GM18508 (cell line): ENCODE results near the gene JAZF1.
"Not testable (repeated sequence)": the region's sequence is repeated elsewhere in the genome, so short reads cannot be mapped to it uniquely, and the experiment has no call there.

Experiments
- ATAC-seq: cut with Tn5 transposase; IDR thresholded peaks from one replicate; pipeline ENCODE4 v1.9.1; 2021; ENCODE audit warnings: moderate number of reproducible peaks; ENCODE audit not compliant: insufficient read depth, unreplicated experiment

Gene JAZF1

DNA sequence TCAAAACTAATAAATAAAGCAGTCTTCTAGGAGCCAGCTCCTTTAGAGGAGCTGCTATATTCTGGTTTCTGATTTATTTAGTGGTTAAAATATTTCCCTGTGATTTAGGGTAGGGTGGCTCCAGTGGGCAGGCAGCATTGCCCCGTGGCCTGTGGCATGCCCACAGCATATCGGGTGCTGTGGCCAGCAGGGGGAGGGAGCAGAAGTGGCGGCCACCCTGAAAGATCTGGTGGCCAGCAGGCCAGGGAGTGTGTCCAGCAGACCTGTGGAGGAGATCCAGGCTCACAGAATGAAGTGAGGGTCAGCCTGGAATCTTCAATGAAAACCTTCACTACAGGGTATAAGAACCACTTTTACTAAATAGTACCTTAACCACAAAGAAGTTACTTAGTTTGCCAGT is 251.5 kb downstream of the JAZF1 start:
- no peak for ATAC-seq

DNA sequence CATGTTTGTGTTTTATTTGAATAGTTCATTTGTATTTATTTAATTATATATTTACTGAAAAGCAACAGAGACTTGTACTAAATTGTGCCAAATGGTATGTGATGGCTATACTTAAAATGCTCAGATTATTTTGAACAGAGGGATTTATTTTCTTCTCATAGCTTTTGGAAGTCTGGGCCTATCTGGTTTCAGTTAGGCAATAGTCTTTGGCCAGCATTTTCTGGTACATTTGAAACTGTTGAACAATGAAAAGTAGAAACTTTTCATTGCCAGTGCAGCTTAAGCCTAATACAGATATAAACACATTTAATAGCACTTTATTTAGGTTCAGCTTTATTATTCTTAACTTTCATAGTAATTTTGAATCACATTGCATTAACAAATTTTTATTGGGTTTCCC is 252.6 kb downstream of the JAZF1 start:
- no peak for ATAC-seq

DNA sequence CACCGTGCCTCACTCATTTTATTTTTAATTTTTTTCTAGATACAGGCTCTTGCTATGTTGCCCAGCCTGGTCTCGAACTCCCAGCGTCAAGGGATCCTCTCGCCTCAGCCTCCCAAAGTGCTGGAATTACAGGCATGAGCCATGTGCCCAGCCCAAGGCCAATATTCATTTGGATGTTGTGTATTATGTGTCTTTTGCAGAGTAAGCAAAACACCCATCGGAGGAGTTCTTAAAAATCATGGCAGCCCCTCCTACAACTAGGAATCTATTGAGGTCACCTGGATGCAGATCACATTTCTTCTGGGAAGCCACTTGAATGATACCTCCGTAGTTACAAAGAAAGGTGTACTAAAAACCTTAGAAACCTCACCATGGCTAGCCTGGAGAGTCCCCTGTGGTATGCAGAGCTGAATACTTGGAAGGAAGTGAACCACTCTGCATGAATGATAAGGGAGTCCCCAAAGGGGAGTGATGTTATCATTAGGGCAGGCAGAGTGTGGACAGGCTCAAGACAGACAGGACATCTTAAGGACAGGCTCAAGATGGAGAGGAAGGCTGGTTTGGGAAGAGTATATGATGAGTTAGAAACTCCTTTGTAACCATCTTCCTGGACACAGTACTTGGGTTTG is 254.9 kb downstream of the JAZF1 start:
- no peak for ATAC-seq

DNA sequence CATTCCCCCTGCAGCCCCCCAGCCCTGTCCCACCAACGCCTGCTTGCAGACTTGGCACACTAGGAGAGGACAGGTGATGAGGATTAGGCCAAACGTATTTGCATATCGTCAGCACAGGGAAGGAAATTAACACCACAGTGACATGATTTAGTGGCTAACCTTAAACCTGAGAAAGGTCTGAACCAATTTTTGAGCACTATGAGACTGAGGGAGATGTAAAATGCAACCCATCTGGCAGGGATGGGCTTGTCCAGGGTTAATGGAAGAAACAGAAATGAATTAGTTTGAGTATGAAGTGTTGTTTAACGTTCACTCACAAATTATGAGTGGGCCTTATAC is 257.0 kb downstream of the JAZF1 start:
- ATAC-seq: no peak

DNA sequence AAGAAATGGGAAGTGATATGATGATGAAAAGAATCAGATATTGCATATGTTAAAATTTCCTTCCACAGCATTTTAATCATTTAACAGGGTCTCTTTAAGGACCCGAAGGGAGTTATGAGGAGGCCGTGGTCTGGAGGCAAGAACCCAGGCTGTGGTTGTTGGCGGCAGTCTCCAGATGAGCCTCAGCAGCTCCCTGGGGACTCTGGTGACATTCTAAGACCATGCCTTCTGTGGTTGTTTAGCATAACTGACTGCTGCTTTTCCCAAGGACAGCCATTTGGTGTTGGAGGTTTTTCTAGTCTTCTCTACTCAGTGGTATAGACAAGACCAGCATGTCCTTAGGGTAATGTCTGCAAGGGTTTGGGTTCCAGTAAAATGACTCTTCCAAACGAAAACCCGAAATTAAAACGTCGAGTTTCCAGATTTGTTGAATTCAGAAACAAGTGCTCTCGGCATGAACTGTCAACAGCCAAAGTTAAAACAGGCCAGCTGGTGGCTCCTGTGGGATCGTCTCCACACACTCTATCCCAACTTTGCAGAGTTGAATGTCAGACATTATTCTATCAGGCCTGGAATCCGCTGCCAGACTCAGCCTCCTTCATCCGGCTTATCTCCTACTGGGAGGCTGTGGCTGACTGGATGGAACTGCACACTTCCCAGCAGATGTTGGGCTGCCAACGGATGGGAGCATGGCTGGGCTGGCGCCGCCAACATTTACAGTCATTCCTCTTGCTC is 257.5 kb downstream of the JAZF1 start:
- no peak for ATAC-seq

DNA sequence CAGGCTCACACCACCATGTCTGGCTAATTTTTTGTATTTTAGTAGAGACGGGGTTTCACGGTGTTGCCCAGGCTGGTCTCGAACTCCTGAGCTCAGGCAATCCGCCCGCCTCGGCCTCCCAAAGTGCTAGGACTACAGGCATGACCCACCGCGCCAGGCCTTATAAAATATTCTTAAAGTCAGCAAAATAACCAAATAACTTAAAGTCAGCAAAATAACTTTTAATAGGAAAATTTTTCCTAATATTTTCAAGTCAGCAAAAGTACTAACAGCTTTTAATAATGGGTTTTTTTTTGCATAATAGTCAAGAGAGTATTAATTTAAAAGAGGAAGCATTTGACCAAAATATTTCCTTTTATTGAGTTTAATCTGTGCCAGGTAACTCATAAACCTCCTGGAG is 258.2 kb downstream of the JAZF1 start:
- ATAC-seq: not testable (repeated sequence)

DNA sequence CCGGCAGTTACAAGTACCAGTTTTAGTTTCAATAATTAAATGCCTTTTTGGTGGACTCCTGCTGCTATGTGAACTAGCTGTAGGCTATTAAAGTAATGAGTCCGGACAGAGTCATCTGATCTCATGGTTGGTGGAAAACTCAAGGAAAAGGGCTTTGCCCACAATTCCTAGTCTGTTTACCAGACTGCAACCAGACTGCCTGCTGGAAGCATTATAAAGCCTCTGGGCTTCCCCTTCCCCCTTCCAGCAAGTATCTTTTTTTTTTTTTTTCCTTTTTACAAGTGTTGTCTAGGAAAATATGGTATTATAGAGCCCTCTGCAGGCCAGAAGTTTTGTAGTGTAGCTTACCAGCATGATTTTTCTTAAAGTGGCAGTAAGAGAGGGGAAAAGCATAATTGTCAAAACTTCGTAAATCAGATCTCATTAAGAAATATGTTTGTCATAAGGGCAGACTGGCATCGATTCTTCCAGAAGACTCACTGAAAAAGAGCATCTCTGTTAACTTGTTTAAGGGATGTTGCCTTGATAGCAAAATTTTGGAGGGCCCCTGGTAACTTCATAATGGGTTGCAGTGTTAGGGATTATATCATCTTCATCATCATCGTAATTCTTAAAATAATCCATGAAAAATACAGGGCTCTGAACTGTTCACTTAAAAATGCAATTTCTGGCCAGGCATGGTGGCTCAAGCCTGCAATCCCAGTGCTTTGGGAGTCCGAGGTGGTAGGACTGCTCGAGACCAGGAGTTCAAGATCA is 259.3 kb downstream of the JAZF1 start:
- ATAC-seq: no peak

DNA sequence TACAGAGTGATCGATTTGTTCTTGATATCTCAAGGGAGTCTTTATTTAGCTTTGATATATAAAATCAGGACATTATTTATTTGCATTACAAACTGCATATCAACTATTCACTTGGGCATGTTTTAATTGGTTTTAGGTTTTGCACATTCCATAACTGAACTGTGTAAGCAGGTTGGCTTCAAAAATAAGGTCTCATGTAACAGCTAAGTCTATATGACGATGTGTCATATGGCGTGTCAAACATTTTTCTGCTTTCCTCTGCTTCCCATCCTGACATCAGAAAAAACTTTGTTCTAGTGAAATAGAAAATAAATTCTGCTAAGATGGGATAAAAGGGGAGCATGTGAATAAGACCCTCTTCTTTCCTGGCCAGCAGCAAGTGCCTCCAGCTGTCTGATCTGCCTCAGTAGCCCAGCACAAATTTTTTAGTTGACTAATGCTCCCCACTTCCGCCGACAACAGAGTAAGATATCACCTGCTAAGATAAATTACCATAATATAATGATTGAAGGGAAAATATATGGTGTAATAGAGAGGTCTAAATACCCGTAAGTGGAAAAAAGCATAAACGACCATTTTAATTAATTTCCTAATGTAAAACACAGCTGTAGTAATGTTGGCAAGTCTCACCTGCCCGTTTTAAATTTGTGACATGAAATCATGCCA is 260.2 kb downstream of the JAZF1 start:
- ATAC-seq: no peak

DNA sequence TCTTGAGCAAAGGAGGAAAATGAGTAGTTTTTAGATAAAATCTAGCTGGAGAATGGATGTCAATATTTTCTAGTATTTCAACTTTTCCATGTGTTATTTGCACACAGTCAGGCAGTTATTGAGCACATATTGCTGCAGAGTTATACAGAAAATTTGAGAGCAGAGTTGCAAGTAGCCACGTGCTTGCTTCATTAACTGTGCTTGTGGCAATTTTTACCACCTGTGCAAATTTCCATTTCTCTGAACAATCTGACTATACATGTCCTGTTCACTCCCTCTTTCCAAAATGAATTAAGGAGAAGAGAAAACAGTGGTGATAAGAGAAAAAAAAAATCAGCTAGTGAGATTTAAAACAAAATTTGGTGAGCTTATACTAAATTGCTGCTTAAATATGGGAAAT is 262.1 kb downstream of the JAZF1 start:
- no peak for ATAC-seq

DNA sequence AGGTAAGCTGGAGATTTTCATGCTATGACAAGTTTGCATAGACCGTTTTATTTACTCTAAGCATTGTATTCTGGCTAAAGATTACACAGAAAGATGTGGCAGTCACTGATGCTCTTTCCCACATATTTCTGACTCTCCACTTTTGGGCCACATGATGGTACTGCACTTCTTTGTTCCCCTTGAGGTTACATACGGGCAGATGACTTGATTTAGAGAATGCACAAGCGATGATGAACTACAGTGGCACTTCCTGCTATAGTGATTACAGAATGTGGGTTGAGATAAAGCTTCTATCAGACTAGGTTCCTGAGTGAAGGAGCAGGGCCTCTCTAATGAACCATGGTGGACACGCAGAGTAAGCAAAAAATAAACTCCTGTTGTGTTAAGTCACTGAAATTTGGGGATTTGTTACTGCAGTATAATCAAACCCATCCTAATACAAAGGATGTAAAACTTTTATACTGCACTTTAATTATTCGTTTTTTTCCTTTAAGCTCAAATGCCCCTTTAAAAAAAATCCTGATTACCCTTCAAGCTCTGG is 262.8 kb downstream of the JAZF1 start:
- no peak for ATAC-seq

DNA sequence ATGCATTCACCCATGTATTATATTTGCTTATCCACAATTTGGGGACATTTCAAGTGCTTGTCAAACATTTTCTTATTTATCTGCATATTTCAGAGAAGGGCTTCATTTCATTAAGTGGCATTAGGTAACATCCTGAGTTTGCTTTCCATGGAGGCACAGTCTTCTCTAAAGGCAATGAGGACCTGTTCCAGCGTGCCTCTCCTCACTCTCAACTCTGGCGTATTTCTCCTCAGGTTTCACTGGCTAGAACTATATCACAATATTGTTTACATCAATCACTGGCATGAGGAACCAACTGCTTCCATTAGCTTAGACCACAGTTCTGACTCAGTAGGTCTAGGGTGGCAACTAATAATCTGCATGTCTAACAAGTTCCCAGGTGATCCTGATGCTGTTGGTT is 263.5 kb downstream of the JAZF1 start:
- no peak for ATAC-seq

DNA sequence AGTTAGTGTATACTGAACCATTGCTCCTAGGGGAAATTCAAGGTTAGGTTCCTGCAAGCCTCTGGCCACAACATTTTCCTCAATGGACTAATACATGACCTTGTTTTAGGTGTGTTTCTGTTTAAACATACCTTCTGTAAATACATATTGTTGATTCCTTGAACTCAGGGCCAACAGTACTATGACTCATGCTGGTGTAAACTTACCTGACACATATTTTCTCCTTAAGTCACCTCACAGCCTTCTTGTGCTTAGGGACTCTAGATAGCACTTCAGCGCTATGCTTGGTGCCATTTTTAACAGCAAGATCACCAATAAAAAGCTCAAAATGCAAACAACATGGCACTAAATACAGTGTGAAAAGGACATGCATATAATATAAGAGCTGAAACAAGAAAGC is 264.2 kb downstream of the JAZF1 start:
- no peak for ATAC-seq

DNA sequence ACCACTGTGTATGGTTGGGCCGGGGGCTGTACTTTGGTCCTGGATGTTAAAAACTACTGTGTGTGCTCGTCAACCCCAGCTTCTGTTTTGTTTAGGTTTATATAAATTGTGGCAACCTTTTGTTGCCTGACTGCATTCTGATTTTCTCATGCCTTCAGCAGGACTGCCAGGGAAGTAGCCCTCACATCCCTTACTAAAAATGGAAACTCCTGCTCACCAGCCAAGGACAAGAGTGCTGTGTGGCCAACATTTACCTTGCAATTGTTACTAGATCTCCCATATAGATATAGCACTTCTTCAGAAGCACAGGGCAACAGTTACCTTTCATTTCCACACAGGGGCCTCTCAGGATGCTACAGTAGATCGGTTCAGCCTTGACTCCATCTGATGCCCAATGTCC is 266.2 kb downstream of the JAZF1 start:
- ATAC-seq: no peak

DNA sequence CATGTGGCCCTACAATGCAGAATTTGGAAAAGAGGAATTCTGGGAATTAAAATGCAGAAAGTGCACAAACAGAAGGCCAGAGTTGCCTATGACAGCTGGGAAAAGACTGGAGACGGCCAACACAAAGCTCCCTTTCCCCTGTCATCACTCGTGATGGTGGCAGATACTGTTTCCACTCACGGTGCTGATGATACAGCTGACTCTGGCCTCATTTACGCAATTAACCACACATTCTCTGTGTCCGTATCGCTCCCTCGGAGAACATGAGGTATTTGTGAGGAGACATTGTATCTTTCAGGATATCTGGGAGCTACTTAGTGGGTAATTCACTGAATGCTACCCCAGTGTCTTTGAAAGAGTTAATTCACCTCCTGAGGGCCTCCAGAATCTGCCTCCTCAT is 267.8 kb downstream of the JAZF1 start:
- ATAC-seq: no peak

DNA sequence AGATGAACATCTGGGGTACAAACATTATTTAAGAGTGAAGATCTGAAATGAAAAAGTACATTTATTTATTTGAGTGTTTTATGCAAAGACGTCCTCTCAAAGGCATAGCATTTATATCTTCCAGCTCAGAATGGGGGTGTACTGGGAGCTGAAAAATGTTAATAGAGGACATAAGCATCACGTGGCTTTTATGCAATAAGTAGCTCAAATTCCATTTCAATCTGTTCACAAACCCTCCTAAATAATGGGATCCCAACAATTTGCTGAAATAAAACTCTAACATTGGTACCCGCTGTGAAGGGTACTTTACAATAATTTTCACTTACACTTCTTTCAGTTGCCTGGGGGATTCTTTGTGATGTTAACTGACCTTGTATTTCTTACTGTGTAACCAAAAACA is 268.7 kb downstream of the JAZF1 start:
- no peak for ATAC-seq

DNA sequence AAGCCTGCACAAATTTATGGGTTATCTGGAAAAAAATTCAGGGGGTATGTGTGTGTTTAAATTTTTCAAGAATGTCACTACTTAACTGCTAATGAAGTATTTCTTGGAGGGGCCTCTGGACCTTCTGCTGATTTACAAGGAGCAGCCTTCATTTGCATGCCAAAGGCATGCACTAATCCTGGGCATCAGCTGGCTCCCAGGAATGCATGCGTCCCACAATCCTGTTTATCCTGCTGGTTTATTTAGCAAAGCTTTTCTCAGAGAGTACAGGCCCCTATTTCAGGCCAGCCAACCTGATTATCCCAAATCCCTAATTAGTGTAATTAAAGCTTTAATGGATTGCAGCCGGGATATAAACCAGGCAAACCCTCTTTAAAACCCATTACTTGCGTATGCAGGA is 270.3 kb downstream of the JAZF1 start:
- ATAC-seq: no peak

DNA sequence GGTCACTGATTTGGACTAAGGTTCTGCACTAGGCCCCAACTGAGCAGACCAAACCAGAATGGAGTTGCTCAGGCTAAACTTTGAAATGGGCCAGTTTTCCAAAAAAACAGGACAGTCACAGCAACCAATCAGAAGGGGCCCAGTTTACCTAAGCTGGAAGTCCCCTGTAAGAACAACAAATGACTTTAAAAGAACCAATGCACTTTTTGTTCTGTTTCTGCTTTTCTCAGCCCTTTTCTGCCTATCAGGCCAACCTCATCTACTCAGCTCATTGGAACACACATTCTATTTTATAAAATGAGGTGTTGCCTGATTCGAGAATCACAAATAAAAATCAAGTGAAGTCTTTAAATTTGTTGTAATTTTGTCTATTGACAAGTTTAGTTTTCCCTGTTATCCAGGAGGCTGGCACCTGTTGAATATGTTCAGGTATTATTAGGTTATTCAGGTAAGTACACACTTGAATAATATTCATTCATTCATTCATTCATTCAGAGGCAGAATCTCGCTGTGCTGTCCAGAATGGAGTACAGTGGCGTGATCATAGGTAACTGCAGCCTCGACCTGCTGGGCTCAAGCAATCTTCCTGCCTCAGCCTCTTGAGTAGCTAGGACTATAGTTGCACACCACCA is 271.9 kb downstream of the JAZF1 start:
- no peak for ATAC-seq

DNA sequence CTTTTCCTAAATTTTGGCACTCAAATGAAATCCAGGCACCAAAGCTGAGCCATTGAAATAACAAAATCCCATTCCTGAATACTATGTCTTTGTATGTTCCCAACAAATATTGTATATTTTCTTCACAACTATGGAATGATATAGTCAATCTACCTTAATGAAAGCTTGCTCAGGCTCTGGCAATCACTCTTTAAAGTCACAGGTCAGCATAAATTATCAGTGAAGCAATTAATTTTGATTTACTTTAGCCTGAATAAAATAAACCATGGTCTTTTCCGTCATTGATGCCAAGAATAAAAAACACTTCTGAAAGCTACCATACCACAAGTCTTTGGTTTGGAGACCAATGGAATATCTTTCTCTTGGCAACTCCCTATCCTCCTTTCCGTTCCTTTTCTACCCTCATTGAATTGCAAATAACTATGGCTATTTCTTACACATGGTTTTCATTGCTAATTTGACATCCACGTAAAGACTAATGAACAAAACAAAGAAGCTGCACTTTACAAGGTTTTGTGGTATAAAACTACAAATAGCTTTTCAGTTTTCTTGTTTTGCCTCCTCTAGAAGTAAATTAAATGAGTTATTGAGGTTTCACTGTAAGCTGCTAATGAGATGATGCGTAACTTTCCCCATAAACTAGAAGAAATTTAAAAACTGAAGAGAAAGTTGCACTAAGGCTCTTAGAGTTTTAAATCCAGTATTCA is 274.1 kb downstream of the JAZF1 start:
- no peak for ATAC-seq

DNA sequence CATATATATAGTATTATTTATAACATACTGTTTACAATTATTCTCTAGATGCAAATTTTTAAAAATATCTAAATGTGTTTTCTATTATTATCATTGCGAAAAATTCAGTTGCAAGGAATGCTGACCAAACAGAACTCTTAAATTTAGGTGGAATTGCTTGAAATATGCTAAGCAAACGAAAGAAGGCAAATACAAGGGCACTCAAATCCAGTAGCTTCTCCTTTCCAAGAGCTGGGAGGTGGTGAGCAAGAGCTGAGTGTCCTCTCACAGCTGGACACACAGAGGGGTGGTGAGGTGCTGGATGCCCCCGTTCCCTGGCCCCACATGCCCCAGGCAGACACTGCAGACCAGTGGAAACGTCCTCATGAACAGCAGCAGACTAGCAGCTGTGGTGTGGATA is 274.6 kb downstream of the JAZF1 start:
- no peak for ATAC-seq
